ENCODE data around the gene REC8.
A peak's percentile ranks its signal among the peaks of the same experiment; 100 is the strongest.

The REC8 gene

DNA sequence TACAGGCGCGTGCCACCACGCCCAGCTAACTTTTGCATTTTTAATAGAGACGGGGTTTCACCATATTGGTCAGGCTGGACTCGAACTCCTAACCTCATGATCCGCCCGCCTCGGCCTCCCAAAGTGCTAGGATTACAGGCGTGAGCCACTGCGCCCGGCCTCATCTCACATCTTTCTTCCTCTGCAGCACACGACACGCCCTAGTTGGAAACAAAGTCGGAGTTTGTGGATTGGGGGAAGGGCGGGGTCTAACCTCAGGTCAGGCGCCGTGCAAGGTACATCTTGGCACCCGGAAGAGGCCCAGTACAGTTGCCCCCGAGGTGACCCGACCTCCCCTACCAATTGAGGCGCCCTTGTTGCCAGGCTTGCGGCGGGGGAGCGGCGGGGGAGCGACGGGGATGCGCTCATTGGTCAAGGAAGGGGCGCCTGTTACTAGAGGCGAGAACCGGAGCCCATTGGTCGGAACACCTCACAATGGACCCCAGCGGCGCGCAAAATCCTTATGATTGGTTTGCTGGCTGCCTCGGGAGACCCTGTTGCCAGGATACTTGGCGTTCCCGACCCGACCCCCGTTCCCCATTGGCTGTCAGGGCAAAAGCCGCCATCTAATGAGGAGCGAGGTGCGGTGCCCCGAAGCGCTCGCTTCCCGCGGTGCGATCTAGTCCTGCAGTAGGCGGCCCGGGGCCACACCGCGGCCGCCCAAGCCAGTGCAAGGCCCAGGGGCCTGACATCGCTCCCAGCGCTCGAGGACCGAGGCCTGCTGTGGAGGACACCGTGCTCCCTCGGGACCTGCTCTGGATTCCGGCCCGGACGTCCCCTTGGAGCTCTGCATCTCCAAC, at the start of gene REC8:
Gene REC8, plus strand, starts transcription at position 659 of the 839 bp plus-strand sequence. CDS start 473 bp downstream, outside the sequence.
- no peak for DNase-seq

DNA sequence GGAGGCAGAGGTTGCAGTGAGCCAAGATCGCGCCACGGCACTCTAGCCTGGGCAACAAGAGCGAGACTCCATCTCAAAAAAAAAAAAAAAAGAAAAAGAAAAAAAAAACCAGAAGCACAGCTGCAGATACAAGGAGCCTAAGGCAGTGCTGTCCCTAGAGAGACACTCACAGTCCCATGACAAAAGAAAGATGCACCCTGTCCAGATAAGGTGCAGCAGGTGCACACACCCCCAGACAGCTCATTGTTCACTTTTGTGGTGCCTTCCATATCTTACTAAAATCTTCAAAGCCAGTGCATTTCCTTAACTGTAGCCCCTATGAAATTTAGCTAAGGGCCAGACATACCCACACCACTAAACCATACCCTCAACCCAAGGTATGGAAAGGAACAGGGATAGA, 49.5 kb upstream of the REC8 start:
- no peak for DNase-seq

DNA sequence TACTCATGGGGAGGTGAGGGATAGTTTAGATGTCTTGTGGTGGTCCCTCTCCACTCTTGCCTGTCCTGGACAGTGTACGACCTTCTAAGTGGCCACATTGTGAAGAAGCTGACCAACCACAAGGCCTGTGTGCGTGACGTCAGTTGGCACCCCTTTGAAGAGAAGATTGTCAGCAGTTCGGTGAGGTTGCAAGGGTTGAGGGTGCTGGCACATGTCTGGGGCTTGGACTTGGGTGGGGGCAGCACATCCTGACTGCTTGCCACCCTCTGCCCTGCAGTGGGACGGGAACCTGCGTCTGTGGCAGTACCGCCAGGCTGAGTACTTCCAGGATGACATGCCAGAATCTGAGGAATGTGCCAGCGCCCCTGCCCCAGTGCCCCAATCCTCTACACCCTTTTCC, 49.0 kb upstream of the REC8 start:
- DNase-seq, result no peak

DNA sequence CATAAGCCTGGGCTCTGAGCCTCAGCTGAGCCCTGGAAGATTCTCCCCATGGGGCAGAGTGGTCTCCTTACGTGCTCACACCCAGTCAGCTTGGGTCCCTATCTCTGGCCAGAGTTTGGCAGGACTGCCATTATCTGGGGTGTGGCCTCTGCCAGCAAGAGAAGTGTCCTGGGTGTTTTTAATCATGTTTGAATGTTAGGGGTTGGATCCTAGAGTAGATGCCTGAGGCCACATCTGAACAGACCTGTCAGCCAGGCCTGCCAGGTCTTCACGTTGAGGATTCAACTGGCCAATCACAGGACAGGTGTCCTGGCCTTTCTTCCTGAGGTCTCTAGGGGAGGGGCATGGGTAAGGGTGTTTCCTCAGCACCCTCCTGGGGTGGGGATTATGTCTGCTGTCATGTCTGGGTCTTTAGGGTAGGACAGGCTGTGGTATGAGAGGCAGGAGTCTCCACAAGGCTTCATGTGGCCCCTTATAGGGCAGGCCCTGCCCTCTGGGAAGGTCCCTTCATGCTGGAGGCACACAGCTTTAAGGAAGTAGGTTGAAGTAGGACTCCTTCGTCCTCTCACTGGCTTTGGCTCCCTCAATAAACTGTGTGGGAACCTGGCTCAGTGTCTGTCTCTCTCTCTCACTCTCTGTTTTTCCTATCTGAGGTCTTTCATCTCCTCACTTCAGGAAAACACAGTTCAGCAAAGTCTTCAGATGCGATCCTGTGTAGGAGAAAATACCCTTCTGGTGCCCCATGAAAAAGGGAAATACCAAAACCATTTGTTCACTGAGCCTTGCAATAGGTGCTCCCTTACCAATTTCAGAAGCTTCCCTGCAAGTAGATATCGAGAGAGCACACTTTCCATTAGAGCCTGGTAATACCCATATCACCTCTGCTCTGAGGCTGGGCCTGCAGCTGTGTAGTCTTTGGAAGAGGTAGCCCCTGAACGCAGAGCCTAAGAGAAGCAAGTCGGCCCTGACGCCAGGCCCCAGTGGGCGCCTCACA, 48.2 kb upstream of the REC8 start:
- no peak for DNase-seq

DNA sequence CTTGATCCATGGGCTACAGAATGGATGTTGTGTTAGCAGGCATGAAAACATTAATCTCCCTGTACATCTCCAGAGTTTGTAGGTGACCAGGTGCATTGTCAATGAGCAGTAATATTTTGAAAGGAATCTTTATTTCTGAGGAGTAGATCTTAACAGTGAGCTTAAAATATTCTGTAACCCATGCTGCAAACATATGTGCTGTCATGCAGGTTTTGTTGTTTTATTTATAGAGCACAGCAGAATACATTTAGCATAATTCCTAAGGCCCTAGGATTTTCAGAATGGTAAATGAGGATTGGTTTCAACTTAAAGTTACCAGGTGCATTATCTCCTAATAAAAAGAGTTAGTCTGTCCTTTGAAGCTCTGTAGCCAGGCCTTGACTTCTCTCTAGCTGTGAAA, 44.9 kb upstream of the REC8 start:
- DNase-seq, result no peak

DNA sequence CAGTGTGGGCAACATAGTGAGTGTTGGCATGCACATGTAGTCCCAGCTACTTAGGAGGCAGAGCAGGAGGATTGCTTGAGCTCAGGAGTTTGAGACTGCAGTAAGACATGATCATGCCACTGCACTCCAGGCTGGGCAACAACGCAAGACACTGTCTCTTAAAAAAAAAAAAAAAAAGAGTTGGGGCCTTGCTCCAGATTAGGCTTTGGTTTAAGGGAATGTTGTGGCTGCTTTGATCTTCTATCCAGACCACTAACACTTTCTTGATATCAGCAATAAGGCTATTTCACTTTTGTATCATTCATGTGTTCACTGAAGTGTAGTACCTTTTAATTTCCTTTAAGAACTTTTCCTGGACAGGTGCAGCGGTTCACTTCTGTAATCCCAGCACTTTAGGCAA, 44.2 kb upstream of the REC8 start:
- no peak for DNase-seq

DNA sequence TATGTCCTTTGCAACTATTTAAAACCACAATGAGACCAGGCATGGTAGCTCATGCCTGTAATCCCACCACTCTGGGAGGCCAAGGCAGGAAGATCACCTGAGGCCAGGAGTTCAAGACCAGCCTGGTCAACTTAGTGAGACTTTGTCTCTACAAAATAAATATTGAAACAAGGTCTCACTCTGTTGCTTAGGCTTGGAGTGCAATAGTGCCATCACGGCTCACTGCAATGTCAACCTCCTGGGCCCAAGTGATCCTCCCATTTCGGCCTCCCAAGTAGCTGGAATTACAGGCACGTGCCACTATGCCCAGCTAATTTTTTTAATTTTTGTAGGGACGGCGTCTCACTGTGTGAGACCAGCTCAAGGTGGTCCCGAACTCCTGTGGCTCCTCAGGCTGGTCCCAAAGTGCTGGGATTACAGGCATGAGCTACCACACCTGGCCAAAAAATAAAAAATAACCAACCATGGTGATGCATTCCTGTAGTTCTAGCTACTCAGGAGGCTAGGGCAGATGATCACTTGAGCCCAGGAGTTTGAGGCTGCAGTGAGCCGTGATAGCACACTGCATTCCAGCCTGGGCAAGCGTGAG, 42.4 kb upstream of the REC8 start:
- DNase-seq, result no peak

- DNase-seq, result no peak
These were observed 41.5 kb upstream of the REC8 start, which contains the start of gene FITM1 for GRCh38 chr14:24130380-24130716. TSS of gene FITM1 (plus strand) at chr14:24130659. CDS start at chr14:24131564, 905 bp downstream.

- DNase-seq, result no peak
These were observed 40.9 kb upstream of the REC8 start for GRCh38 chr14:24130717-24131548.

- no peak for DNase-seq
These were observed 40.3 kb upstream of the REC8 start for GRCh38 chr14:24131549-24131966.

- DNase-seq, result no peak
These were observed 39.7 kb upstream of the REC8 start for GRCh38 chr14:24132061-24132685.

- no peak for DNase-seq
These were observed 38.9 kb upstream of the REC8 start for GRCh38 chr14:24132976-24133375.

- DNase-seq, result no peak
These were observed 38.1 kb upstream of the REC8 start for GRCh38 chr14:24133735-24134134.

- no peak for DNase-seq
These were observed 36.4 kb upstream of the REC8 start for GRCh38 chr14:24135584-24135833.

- peak; percentile 86 to 96 for DNase-seq
These were observed 35.8 kb upstream of the REC8 start, which contains the start of gene PSME1 for GRCh38 chr14:24135834-24136683. TSS of gene PSME1 (plus strand) at chr14:24136194. CDS start at chr14:24136263, 69 bp downstream.

- no peak for DNase-seq
These were observed 35.0 kb upstream of the REC8 start for GRCh38 chr14:24136684-24137528.

DNA sequence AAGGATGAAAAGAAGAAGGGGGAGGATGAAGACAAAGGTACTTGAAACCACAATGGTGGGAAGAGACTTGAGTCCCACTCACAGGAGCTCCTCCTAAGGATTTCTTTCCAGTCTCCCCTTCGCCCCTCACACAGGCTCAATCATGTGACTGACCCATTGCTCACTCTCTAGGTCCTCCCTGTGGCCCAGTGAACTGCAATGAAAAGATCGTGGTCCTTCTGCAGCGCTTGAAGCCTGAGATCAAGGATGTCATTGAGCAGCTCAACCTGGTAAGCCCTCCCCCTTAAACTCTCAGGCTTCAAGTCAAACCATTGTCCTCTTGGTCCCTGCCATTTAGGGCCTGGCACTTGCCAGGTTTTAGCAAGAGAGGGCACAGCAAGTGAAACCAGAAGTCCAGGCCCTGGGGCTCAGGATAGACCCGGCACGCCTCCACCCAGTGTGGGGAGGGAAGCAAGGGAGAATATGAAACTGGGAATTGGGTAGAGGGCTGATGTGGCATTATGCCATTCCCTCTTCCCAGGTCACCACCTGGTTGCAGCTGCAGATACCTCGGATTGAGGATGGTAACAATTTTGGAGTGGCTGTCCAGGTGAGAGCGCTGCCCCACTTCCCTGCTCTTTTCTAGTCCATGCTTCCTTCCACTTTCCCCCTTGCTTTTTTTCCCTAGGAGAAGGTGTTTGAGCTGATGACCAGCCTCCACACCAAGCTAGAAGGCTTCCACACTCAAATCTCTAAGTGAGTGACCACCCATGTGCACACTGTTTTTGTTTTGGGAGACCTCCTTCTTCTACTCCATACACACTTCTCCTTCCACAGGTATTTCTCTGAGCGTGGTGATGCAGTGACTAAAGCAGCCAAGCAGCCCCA, 34.1 kb upstream of the REC8 start:
- DNase-seq, result no peak

- peak in 1 of 2 donors; percentile 43 for DNase-seq
These were observed 33.2 kb upstream of the REC8 start for GRCh38 chr14:24138396-24139271.

Data from inflammatory macrophage treated with lipopolysaccharide for 1 hour (primary cell).